ENCODE data around the gene FANCC.

GRCh38 chr9:95138474-95138873 lies 179.0 kb downstream of the FANCC start:
- no peak for TF ChIP-seq POLR2A (IDR thresholded peaks at IDR 0.05)
- no peak for TF ChIP-seq CTCF (IDR thresholded peaks at IDR 0.05)
